A673 (cell line): ENCODE results near the gene OR52E1.

Experiments
- EZH2 ChIP-seq: fragments of 200-600 bp; sonication (generic); IDR thresholded peaks from 2 replicates; pipeline ENCODE4 v1.6.1; 2017; ENCODE audit warnings: borderline replicate concordance, low read depth, mild to moderate bottlenecking, mixed read lengths, antibody characterized with exemption, low read length; ENCODE audit not compliant: poor library complexity, severe bottlenecking
- TF ChIP-seq, protein P1 (sequence below): fragments of 300-800, 200-600 bp; sonication (generic); conservative IDR thresholded peaks from 2 replicates; pipeline ENCODE4 v1.5.1; 2017; ENCODE audit warnings: low read depth, mild to moderate bottlenecking, antibody characterized with exemption, low read length, moderate library complexity, mixed read lengths

DNA sequence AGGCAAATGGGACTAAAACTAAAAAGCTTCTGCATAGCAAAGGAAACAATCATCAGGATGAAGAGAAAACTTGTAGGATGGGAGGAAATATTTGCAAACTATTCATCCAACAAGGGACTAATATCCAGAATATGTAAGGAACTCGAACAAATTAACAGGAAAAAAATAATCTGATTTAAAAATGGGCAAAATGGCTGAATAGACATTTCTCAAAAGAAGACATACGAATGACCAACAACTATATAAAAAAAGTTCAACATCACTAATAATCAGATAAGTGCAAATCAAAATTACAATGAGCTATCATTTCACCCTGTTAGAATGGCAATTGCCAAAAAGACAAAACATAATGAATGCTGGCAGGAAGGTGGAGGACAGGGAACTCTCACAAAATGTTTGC, 12.0 kb downstream of the OR52E1 start:
- TF ChIP-seq, protein P1, sequence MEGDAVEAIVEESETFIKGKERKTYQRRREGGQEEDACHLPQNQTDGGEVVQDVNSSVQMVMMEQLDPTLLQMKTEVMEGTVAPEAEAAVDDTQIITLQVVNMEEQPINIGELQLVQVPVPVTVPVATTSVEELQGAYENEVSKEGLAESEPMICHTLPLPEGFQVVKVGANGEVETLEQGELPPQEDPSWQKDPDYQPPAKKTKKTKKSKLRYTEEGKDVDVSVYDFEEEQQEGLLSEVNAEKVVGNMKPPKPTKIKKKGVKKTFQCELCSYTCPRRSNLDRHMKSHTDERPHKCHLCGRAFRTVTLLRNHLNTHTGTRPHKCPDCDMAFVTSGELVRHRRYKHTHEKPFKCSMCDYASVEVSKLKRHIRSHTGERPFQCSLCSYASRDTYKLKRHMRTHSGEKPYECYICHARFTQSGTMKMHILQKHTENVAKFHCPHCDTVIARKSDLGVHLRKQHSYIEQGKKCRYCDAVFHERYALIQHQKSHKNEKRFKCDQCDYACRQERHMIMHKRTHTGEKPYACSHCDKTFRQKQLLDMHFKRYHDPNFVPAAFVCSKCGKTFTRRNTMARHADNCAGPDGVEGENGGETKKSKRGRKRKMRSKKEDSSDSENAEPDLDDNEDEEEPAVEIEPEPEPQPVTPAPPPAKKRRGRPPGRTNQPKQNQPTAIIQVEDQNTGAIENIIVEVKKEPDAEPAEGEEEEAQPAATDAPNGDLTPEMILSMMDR = no peak
- no peak for TF ChIP-seq EZH2
